Mesothelial cell of epicardium (in vitro differentiated cells): ENCODE measurements around the gene TOMM6. TPM values are rescaled to one million over a fixed set of nuclear protein-coding genes. Genes with fewer than 3 reads are reported as not detected.

Experiments
- DNase-seq, 2 experiments: peaks; one replicate each; pipeline ENCODE4 v3.0.0; 2021; ENCODE audit warnings: low spot score in 2 of 2; ENCODE audit not compliant: unreplicated experiment in 2 of 2
- H3K27ac Mint-ChIP-seq: 2 replicates; pipeline ENCODE4 v1.8.0; 2021; ENCODE audit warnings: mixed read lengths
- H3K27me3 Mint-ChIP-seq: 2 replicates; pipeline ENCODE4 v1.8.0; 2021; ENCODE audit warnings: low read depth, mixed read lengths
- H3K36me3 Mint-ChIP-seq: 2 replicates; pipeline ENCODE4 v1.8.0; 2021; ENCODE audit warnings: mixed read lengths
- H3K4me1 Mint-ChIP-seq: 2 replicates; pipeline ENCODE4 v1.8.0; 2021; ENCODE audit warnings: mixed read lengths
- H3K4me3 Mint-ChIP-seq: 2 replicates; pipeline ENCODE4 v1.8.0; 2021; ENCODE audit warnings: mild to moderate bottlenecking, moderate library complexity, mixed read lengths
- H3K9me3 Mint-ChIP-seq: 2 replicates; pipeline ENCODE4 v1.8.0; 2021; ENCODE audit warnings: mixed read lengths
- CTCF ChIP-seq: fragments of 200-600 bp; sonication (generic); IDR thresholded peaks from one replicate; pipeline ENCODE4 v1.5.0; 2021; ENCODE audit warnings: antibody characterized with exemption; ENCODE audit not compliant: unreplicated experiment
- total RNA-seq: library from RNA; stranded (reverse); gene quantifications from 3 replicates; pipeline ENCODE4 v1.2.1, GENCODE V29; 2021

Gene TOMM6
- total RNA-seq, 1 donor from 2014 or later: 151 TPM

GRCh38 chr6:41814629-41815028 is 27.1 kb downstream of the TOMM6 start:
- no peak for TF ChIP-seq CTCF
- Mint-ChIP-seq H3K4me3 (no peak overlapping the region), H3K27ac (no peak overlapping the region), H3K27me3 (no peaks in the 10 kb centered on the region), H3K36me3 (no peaks in the 10 kb centered on the region), H3K4me1 (peaks cover 2% of the 10 kb centered on the region), H3K9me3 (no peaks in the 10 kb centered on the region)
- DNase-seq: no peak

- Mint-ChIP-seq H3K9me3 (no peaks in the 10 kb centered on the region), H3K27ac (no peak overlapping the region), H3K4me3 (no peak overlapping the region), H3K27me3 (no peaks in the 10 kb centered on the region), H3K36me3 (no peaks in the 10 kb centered on the region), H3K4me1 (peaks cover 2% of the 10 kb centered on the region)
- DNase-seq: no peak
- TF ChIP-seq CTCF: no peak
These were observed 28.1 kb downstream of the TOMM6 start for GRCh38 chr6:41815587-41815986.

GRCh38 chr6:41818271-41819054 is 31.0 kb downstream of the TOMM6 start:
- H3K27ac Mint-ChIP-seq: no peak overlapping the region

GRCh38 chr6:41821266-41821665 is 33.8 kb downstream of the TOMM6 start:
- Mint-ChIP-seq H3K36me3 (no peaks in the 10 kb centered on the region), H3K27ac (no peak overlapping the region), H3K4me1 (peaks cover 2% of the 10 kb centered on the region), H3K27me3 (no peaks in the 10 kb centered on the region), H3K9me3 (no peaks in the 10 kb centered on the region), H3K4me3 (no peak overlapping the region)
- no peak for DNase-seq
- no peak for TF ChIP-seq CTCF

More at GRCh38 chr6:41818271-41819054, 31.0 kb downstream of the TOMM6 start:
- no peak for DNase-seq
- Mint-ChIP-seq H3K4me3 (no peak overlapping the region), H3K27me3 (no peaks in the 10 kb centered on the region), H3K9me3 (no peaks in the 10 kb centered on the region), H3K4me1 (peaks cover 2% of the 10 kb centered on the region), H3K36me3 (no peaks in the 10 kb centered on the region)
- TF ChIP-seq CTCF: no peak

- Mint-ChIP-seq H3K27ac (no peak overlapping the region), H3K4me1 (peaks cover 2% of the 10 kb centered on the region), H3K4me3 (no peak overlapping the region), H3K36me3 (no peaks in the 10 kb centered on the region), H3K27me3 (no peaks in the 10 kb centered on the region), H3K9me3 (no peaks in the 10 kb centered on the region)
- DNase-seq: no peak
- TF ChIP-seq CTCF: no peak
These were observed 34.5 kb downstream of the TOMM6 start for GRCh38 chr6:41822021-41822420.
